CD4-positive, CD25-positive, alpha-beta regulatory T cell (primary cell): Measurements from ENCODE around the gene PNMA6E. TPM values are rescaled to one million over a fixed set of nuclear protein-coding genes. Genes with fewer than 3 reads are reported as not detected.

Experiments used
- ATAC-seq, 2 donors: fragments of 150-1000 bp; cut with Tn5 transposase; one replicate each; pipeline ENCODE4 v1.10.0; 2021; ENCODE audit warnings: low read depth in 2 of 2, moderate number of reproducible peaks in 2 of 2, moderate library complexity in 1 of 2
- DNase-seq, 3 donors: peaks; one replicate each; pipeline versions ENCODE4 v3.0.0 to v3.0.0-alpha.2; 2012 to 2022; ENCODE audit warnings: mixed read lengths in 1 of 3
- H3K27ac ChIP-seq: one replicate; pipeline ENCODE4 v1.7.0; 2013; ENCODE audit warnings: mild to moderate bottlenecking, low read length; ENCODE audit not compliant: insufficient read depth, poor library complexity, severe bottlenecking
- H3K27me3 ChIP-seq: one replicate; pipeline ENCODE4 v1.7.0; 2013; ENCODE audit warnings: low read length; ENCODE audit not compliant: control insufficient read depth, insufficient read depth
- H3K36me3 ChIP-seq: one replicate; pipeline ENCODE4 v1.7.0; 2013; ENCODE audit warnings: mild to moderate bottlenecking, low read length, moderate library complexity; ENCODE audit not compliant: control insufficient read depth, insufficient read depth
- H3K4me1 ChIP-seq: 2 replicates; pipeline ENCODE4 v1.7.0; 2013; ENCODE audit warnings: mild to moderate bottlenecking, low read length; ENCODE audit not compliant: insufficient read depth, control insufficient read depth, poor library complexity, severe bottlenecking
- H3K4me3 ChIP-seq: one replicate; pipeline ENCODE4 v1.7.0; 2013; ENCODE audit warnings: low read depth, mild to moderate bottlenecking, low read length, moderate library complexity
- H3K9me3 ChIP-seq, 2 experiments: 1 replicate in 1 of 2; 2 replicates in 1 of 2; pipeline ENCODE4 v1.7.0; 2013; ENCODE audit warnings: low read length in 2 of 2, mild to moderate bottlenecking in 1 of 2, moderate library complexity in 1 of 2; ENCODE audit not compliant: control insufficient read depth in 2 of 2
- H3K27ac Mint-ChIP-seq, 3 donors: one replicate each; pipeline ENCODE4 v1.8.0; 2020 to 2022; ENCODE audit warnings: mild to moderate bottlenecking in 3 of 3, mixed read lengths in 3 of 3, moderate library complexity in 2 of 3
- H3K27me3 Mint-ChIP-seq: one replicate; pipeline ENCODE4 v1.8.0; 2022; ENCODE audit warnings: mild to moderate bottlenecking, mixed read lengths
- H3K36me3 Mint-ChIP-seq: one replicate; pipeline ENCODE4 v1.8.0; 2020; ENCODE audit warnings: mixed read lengths
- H3K4me1 Mint-ChIP-seq, 4 donors: one replicate each; pipeline ENCODE4 v1.8.0; 2020 to 2022; ENCODE audit warnings: mixed read lengths in 4 of 4, mild to moderate bottlenecking in 1 of 4
- H3K4me3 Mint-ChIP-seq, 4 donors: one replicate each; pipeline ENCODE4 v1.8.0; 2020 to 2022; ENCODE audit warnings: mild to moderate bottlenecking in 4 of 4, mixed read lengths in 4 of 4, moderate library complexity in 3 of 4
- H3K9me3 Mint-ChIP-seq, 7 donors: one replicate each; pipeline ENCODE4 v1.8.0; 2020 to 2022; ENCODE audit warnings: mixed read lengths in 7 of 7, mild to moderate bottlenecking in 3 of 7, moderate library complexity in 2 of 7
- polyA plus RNA-seq, 4 donors: library from polyadenylated mRNA; unstranded; fragments of 300-500 nt; fragmentation: Illumina TruSeq; gene quantifications; one replicate each; pipeline ENCODE4 v1.2.3, GENCODE V29; 2021
- total RNA-seq: library from RNA; stranded (reverse); gene quantifications from one replicate; pipeline ENCODE4 v1.2.3, GENCODE V29; 2022

The PNMA6E gene
- total and polyA plus RNA-seq, 5 donors from 2014 or later = not detected

DNA sequence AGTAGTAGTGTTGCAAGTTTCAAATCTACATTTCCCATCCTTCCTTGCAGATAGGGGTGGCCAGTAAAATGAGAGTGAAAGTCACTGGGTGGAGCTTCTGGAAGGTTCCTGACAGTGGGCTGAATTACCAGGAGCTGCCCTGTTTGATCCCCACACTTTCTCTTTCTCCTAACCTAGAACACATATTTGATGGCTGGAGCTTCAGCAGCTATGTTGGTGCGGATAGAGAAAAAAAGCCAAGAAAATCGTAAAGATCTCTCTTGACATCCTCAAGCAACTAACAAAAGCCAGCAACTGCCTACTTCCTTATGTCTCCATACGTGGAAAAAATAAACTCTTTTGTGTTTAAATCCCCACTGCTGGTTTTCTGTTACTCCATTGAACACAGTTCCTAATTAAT is 35.0 kb downstream of the PNMA6E start:
- Mint-ChIP-seq H3K4me1 (peaks cover 0 to 2% (median 0%) of the 10 kb centered on the region in 4 donors), H3K9me3 (peaks cover 0 to 3% (median 0%) of the 10 kb centered on the region in 7 donors), H3K4me3 (no peak overlapping the region), H3K27ac (no peak overlapping the region), H3K36me3 (no peaks in the 10 kb centered on the region), H3K27me3 (no peaks in the 10 kb centered on the region)
- no peak for ATAC-seq
- Histone ChIP-seq H3K9me3 (no peaks in the 10 kb centered on the region), H3K27me3 (no peaks in the 10 kb centered on the region), H3K4me3 (no peak overlapping the region), H3K4me1 (no peaks in the 10 kb centered on the region), H3K36me3 (no peaks in the 10 kb centered on the region), H3K27ac (no peak overlapping the region)
- no peak for DNase-seq

DNA sequence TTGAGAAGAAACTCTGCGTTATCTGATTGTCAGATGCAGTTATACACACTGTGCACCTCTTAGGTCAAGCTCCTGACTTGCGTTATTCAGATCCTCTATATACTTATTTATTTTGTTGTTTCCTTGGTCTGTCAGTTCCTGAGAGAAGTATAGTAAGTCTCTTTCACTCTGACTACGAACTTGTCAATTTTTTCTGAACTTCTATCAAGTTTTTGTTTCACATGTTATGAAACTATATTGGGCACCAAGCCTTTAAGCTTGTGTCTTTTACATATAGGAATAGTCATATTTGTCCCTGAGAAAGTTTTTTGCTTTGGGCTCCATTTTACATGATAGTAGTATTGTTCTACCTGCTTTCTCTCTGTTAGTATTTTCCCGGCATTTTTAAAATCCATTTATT is 35.5 kb downstream of the PNMA6E start:
- H3K4me3 Mint-ChIP-seq = no peak overlapping the region
- no peaks in the 10 kb centered on the region for H3K27me3 ChIP-seq
- no peak for ATAC-seq
- no peak for DNase-seq
- no peaks in the 10 kb centered on the region for H3K9me3 ChIP-seq
- no peaks in the 10 kb centered on the region for H3K36me3 ChIP-seq
- H3K27me3 Mint-ChIP-seq = no peaks in the 10 kb centered on the region
- H3K4me1 Mint-ChIP-seq = peaks cover 0 to 1% (median 0%) of the 10 kb centered on the region in 4 donors
- H3K27ac ChIP-seq = no peak overlapping the region
- H3K4me3 ChIP-seq = no peak overlapping the region
- H3K27ac Mint-ChIP-seq = no peak overlapping the region
- no peaks in the 10 kb centered on the region for H3K4me1 ChIP-seq
- H3K36me3 Mint-ChIP-seq = no peaks in the 10 kb centered on the region
- peaks cover 0 to 3% (median 0%) of the 10 kb centered on the region in 7 donors for H3K9me3 Mint-ChIP-seq

DNA sequence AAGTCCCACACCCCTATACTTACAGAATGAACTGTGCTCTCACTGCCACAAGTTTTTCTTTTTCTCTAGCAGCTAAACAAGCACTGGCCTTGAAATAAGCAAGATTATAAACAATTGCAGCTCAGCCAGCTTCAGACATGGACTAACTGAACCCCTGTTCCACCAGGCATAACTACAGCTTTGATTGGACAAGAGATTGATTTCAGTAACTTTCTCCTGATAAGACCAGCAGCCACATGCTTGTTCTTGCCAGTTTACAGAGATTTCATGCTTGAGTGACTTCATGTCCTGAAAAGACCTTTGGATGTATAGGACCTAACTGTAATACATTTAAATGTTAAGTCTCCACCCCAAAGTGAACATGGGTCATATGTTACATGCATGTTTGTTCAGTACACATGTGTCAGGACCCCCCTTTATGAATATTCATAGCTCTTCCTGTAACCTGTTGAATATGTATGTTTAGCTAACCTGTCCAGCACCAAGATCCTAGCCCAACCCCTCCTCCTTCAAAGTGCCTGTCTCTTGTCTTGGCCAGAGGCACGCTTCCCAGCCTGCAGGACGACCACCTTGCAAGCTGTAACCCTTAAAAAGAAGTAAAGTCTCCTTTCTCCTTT is 39.3 kb downstream of the PNMA6E start:
- H3K27me3 Mint-ChIP-seq = no peaks in the 10 kb centered on the region
- H3K27me3 ChIP-seq = no peaks in the 10 kb centered on the region
- ATAC-seq = no peak
- peaks cover 0 to 20% (median 3%) of the 10 kb centered on the region in 7 donors for H3K9me3 Mint-ChIP-seq
- no peaks in the 10 kb centered on the region for H3K36me3 ChIP-seq
- H3K9me3 ChIP-seq = no peaks in the 10 kb centered on the region
- DNase-seq = no peak
- H3K4me3 ChIP-seq = no peak overlapping the region
- H3K36me3 Mint-ChIP-seq = no peaks in the 10 kb centered on the region
- H3K27ac Mint-ChIP-seq = no peak overlapping the region
- H3K4me1 Mint-ChIP-seq = no peaks in the 10 kb centered on the region
- no peak overlapping the region for H3K27ac ChIP-seq
- no peaks in the 10 kb centered on the region for H3K4me1 ChIP-seq
- H3K4me3 Mint-ChIP-seq = no peak overlapping the region

DNA sequence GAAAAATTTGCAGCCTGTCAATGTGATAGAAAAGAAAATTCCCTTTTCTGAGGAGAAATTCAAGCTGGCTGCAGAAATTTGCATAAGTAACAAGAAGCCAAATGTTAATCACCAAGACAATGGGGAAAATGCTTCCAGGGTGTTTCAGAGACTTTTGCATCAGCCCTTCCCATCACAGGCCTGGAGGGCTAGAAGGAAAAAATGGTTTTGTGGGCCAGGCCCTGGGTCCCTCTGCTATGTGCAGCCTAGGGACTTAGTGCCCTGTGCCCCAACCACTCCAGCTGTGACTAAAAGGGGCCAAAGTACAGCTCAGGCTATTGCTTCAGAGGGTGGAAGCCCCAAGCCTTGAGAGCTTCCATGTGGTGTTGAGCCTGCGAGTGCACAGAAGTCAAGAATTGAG is 43.3 kb downstream of the PNMA6E start:
- Histone ChIP-seq H3K4me3 (no peak overlapping the region), H3K36me3 (no peaks in the 10 kb centered on the region), H3K27me3 (no peaks in the 10 kb centered on the region), H3K9me3 (no peaks in the 10 kb centered on the region), H3K27ac (no peak overlapping the region), H3K4me1 (no peaks in the 10 kb centered on the region)
- Mint-ChIP-seq H3K4me1 (peaks cover 0 to 2% (median 0%) of the 10 kb centered on the region in 4 donors), H3K4me3 (no peak overlapping the region), H3K27ac (no peak overlapping the region), H3K27me3 (no peaks in the 10 kb centered on the region), H3K36me3 (no peaks in the 10 kb centered on the region), H3K9me3 (peaks cover 0 to 20% (median 3%) of the 10 kb centered on the region in 7 donors)
- ATAC-seq = no peak
- no peak for DNase-seq

DNA sequence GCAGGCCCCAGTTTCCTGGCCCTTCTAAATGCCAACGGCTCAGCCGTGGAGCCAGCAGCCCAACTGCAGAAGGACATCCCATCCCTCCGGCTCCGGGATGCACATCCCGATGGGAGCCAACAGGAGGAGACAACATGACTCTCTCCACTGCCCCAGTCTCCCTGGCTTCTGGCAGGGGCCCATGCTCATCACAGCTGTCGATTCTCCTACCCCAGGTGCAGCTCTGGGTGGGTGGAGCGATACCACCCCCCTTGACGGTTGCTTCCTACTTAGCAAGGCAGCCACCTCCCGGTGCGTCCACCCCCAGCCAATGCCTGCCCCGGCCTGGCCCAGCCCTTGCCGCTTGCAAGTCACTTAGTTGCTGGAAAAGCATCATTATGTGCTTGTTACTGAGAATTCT is 47.7 kb downstream of the PNMA6E start:
- H3K27me3 ChIP-seq = no peaks in the 10 kb centered on the region
- ATAC-seq = no peak
- H3K27ac ChIP-seq = no peak overlapping the region
- H3K9me3 Mint-ChIP-seq = peaks cover 0 to 8% (median 0%) of the 10 kb centered on the region in 7 donors
- no peaks in the 10 kb centered on the region for H3K4me1 ChIP-seq
- H3K27me3 Mint-ChIP-seq = no peaks in the 10 kb centered on the region
- H3K27ac Mint-ChIP-seq = no peak overlapping the region
- H3K36me3 ChIP-seq = peaks cover 14% of the 10 kb centered on the region
- H3K36me3 Mint-ChIP-seq = peaks cover 12% of the 10 kb centered on the region
- no peaks in the 10 kb centered on the region for H3K9me3 ChIP-seq
- H3K4me3 ChIP-seq = no peak overlapping the region
- DNase-seq = no peak
- peaks cover 0 to 11% (median 2%) of the 10 kb centered on the region in 4 donors for H3K4me1 Mint-ChIP-seq
- no peak overlapping the region for H3K4me3 Mint-ChIP-seq

DNA sequence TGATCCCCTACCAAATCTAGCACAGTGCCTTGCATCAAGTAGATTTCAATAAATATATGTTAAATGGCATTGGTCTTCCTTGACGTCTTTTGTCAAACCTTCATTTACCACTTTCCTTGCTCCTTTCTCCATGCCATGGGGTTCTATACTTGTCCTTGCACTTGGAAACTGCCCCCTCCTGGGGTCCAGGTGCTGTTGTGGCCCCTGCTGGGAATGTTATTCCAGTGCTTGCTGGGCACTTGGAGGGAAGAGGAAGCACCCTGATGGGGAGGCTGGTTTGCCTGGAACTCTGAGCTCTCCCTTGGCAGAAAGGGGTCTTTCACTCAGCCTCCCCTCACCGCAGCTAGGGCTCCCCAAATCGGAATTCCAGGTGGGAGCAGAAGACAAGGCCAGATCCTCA is 48.3 kb downstream of the PNMA6E start:
- no peaks in the 10 kb centered on the region for H3K9me3 ChIP-seq
- peaks cover 0 to 11% (median 2%) of the 10 kb centered on the region in 4 donors for H3K4me1 Mint-ChIP-seq
- no peak overlapping the region for H3K27ac ChIP-seq
- H3K4me3 ChIP-seq = no peak overlapping the region
- no peak overlapping the region for H3K4me3 Mint-ChIP-seq
- H3K27ac Mint-ChIP-seq = no peak overlapping the region
- no peaks in the 10 kb centered on the region for H3K4me1 ChIP-seq
- no peaks in the 10 kb centered on the region for H3K27me3 ChIP-seq
- DNase-seq = no peak
- H3K36me3 ChIP-seq = peaks cover 18% of the 10 kb centered on the region
- no peaks in the 10 kb centered on the region for H3K27me3 Mint-ChIP-seq
- peaks cover 15% of the 10 kb centered on the region for H3K36me3 Mint-ChIP-seq
- peaks cover 0 to 5% (median 0%) of the 10 kb centered on the region in 7 donors for H3K9me3 Mint-ChIP-seq
- no peak for ATAC-seq

DNA sequence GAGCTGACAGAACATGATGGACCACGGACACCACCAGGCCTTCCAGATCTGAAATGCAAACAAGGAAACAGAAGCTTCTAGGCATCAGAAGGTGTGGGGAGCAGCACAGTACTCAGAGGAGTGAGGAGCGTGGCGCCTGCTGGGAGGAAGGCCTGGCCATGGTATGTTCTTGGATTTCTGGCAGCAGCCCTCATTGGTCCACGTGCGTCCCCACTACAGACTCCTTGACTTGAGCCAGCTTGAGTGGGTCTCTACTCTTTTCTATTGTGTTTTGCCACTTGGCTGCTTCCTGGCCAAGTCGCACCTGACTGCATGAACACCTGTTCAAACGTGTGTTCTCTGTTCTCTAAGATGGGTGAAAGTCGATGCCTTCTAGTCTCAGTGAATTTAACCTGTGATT is 49.2 kb downstream of the PNMA6E start:
- peak overlapping the region in 2 of 3 donors; percentile 19 to 91 for H3K27ac Mint-ChIP-seq
- no peak overlapping the region for H3K4me3 Mint-ChIP-seq
- no peak for DNase-seq
- no peaks in the 10 kb centered on the region for H3K9me3 ChIP-seq
- peaks cover 0 to 11% (median 2%) of the 10 kb centered on the region in 4 donors for H3K4me1 Mint-ChIP-seq
- peaks cover 17% of the 10 kb centered on the region for H3K36me3 Mint-ChIP-seq
- H3K27me3 Mint-ChIP-seq = no peaks in the 10 kb centered on the region
- no peak for ATAC-seq
- no peak overlapping the region for H3K4me3 ChIP-seq
- peaks cover 0 to 1% (median 0%) of the 10 kb centered on the region in 7 donors for H3K9me3 Mint-ChIP-seq
- H3K36me3 ChIP-seq = peaks cover 21% of the 10 kb centered on the region
- H3K4me1 ChIP-seq = no peaks in the 10 kb centered on the region
- no peak overlapping the region for H3K27ac ChIP-seq
- no peaks in the 10 kb centered on the region for H3K27me3 ChIP-seq

DNA sequence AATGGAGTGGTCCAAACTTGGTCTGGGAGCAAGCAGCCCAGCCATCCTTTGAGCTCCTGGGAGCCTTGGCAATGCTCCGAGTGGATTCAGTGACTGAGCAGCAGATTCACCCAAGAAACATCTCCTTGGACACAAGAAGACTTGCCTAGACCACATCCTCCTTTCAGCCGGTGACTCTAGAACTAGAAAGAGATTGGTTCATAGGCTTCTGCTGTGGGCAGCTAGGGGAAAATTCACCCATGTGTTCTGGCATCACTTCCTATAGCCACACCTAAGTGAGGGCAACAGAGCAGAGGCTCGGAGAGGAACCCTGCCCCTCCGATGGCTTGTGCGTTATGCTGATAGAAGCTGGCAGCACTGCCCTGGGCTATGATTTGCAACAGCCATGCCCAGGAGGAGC is 51.2 kb downstream of the PNMA6E start:
- ATAC-seq = no peak
- Mint-ChIP-seq H3K4me1 (peaks cover 0 to 17% (median 2%) of the 10 kb centered on the region in 4 donors), H3K27ac (peak overlapping the region in 1 of 3 donors; percentile 43), H3K9me3 (no peaks in the 10 kb centered on the region), H3K4me3 (no peak overlapping the region), H3K36me3 (peaks cover 18% of the 10 kb centered on the region), H3K27me3 (no peaks in the 10 kb centered on the region)
- no peaks in the 10 kb centered on the region for H3K9me3 ChIP-seq
- DNase-seq = no peak
- no peaks in the 10 kb centered on the region for H3K4me1 ChIP-seq
- no peak overlapping the region for H3K27ac ChIP-seq
- H3K27me3 ChIP-seq = no peaks in the 10 kb centered on the region
- no peak overlapping the region for H3K4me3 ChIP-seq
- peaks cover 37% of the 10 kb centered on the region for H3K36me3 ChIP-seq
